AG10803 (cell line): ENCODE data around the gene FOXP2.
A peak's percentile ranks its signal among the peaks of the same experiment; 100 is the strongest.

ENCODE experiments used
- DNase-seq: peaks from one replicate; pipeline ENCODE4 v3.0.0; 2010; ENCODE audit warnings: low read depth
- H3K4me3 ChIP-seq: 2 replicates; pipeline ENCODE4 v1.5.1; 2011; ENCODE audit warnings: mild to moderate bottlenecking, low read length, control low read depth
- CTCF ChIP-seq: conservative IDR thresholded peaks from 2 replicates; pipeline ENCODE4 v1.5.1; 2011; ENCODE audit warnings: mild to moderate bottlenecking, low read length, control low read depth, inconsistent platforms

The FOXP2 gene

GRCh38 chr7:114388021-114388420 is 26.6 kb upstream of the FOXP2 start:
- no peak for DNase-seq
- TF ChIP-seq CTCF: no peak
- H3K4me3 ChIP-seq: no peak overlapping the region

GRCh38 chr7:114392686-114393085 is 21.9 kb upstream of the FOXP2 start:
- TF ChIP-seq CTCF: no peak
- peak; percentile 40 for DNase-seq
- no peak overlapping the region for H3K4me3 ChIP-seq

GRCh38 chr7:114402876-114403635 is 11.6 kb upstream of the FOXP2 start:
- TF ChIP-seq CTCF: no peak
- no peak overlapping the region for H3K4me3 ChIP-seq
- DNase-seq: no peak

- no peak overlapping the region for H3K4me3 ChIP-seq
- peak; percentile 47 for TF ChIP-seq CTCF
- no peak for DNase-seq
Observed at GRCh38 chr7:114405427-114405826, 9.2 kb upstream of the FOXP2 start.

- TF ChIP-seq CTCF: no peak
- peak; percentile 51 for DNase-seq
- no peak overlapping the region for H3K4me3 ChIP-seq
Observed at GRCh38 chr7:114409750-114410149, 4.9 kb upstream of the FOXP2 start.

- no peak for DNase-seq
- H3K4me3 ChIP-seq: no peak overlapping the region
- no peak for TF ChIP-seq CTCF
Observed at GRCh38 chr7:114412548-114412947, 2.1 kb upstream of the FOXP2 start.

GRCh38 chr7:114413761-114414155 is 857 bp upstream of the FOXP2 start:
- TF ChIP-seq CTCF: no peak
- no peak overlapping the region for H3K4me3 ChIP-seq
- DNase-seq: no peak
